HL-60 (cell line): ENCODE results near the gene CPT1C.

ENCODE experiments used
- GABPA ChIP-seq: IDR thresholded peaks from 2 replicates; pipeline ENCODE4 v1.6.1; 2012; ENCODE audit warnings: low read depth
- POLR2AphosphoS5 ChIP-seq: IDR thresholded peaks from 2 replicates; pipeline ENCODE4 v1.6.1; 2012; ENCODE audit warnings: low read depth
- SPI1 ChIP-seq: IDR thresholded peaks from 2 replicates; pipeline ENCODE4 v1.6.1; 2012; ENCODE audit warnings: low read depth, mild to moderate bottlenecking, borderline replicate concordance
- TF ChIP-seq, protein P1 (sequence below): IDR thresholded peaks from one replicate; pipeline ENCODE4 v1.5.1; 2011; ENCODE audit warnings: low read length, control low read depth, inconsistent platforms; ENCODE audit not compliant: insufficient read depth
- TF ChIP-seq, protein P2 (sequence below): IDR thresholded peaks from 2 replicates; pipeline ENCODE4 v1.6.1; 2012; ENCODE audit warnings: low read depth; ENCODE audit not compliant: insufficient replicate concordance

DNA sequence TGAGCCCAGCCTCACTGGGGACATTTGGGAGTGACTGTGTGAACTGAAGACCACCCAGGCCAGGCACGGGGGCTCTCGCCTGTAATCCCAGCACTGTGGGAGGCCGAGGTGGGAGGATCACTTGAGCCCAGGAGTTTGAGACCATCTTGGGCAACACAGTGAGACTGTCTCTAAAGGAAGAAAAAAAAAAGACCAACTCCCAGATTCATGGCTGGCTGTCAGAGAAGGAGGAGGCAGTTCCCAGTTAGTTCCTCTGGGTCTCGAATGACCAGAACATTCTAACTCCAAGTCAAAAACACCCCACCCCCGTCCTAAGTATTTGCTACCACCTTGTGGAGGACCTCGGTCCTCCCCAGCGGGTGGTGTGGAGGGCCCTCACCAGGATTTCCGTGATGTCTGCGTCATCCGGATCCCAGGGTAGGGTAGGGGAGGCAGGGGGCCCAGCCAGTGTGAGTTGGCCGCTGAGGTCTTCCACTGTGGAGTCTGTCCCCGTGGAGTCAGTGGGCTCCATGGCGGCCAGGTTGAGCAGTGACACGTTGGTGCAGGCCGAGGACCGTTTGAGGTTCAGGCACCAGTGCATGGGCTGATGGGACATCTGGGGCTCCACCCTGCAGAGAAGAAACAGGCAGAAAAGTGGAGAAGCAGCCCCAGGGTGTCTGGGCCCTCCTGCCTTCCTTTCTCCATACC lies 70.9 kb downstream of the CPT1C start:
- TF ChIP-seq, protein P1, sequence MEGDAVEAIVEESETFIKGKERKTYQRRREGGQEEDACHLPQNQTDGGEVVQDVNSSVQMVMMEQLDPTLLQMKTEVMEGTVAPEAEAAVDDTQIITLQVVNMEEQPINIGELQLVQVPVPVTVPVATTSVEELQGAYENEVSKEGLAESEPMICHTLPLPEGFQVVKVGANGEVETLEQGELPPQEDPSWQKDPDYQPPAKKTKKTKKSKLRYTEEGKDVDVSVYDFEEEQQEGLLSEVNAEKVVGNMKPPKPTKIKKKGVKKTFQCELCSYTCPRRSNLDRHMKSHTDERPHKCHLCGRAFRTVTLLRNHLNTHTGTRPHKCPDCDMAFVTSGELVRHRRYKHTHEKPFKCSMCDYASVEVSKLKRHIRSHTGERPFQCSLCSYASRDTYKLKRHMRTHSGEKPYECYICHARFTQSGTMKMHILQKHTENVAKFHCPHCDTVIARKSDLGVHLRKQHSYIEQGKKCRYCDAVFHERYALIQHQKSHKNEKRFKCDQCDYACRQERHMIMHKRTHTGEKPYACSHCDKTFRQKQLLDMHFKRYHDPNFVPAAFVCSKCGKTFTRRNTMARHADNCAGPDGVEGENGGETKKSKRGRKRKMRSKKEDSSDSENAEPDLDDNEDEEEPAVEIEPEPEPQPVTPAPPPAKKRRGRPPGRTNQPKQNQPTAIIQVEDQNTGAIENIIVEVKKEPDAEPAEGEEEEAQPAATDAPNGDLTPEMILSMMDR = no peak
- TF ChIP-seq SPI1 = no peak
- TF ChIP-seq, protein P2, sequence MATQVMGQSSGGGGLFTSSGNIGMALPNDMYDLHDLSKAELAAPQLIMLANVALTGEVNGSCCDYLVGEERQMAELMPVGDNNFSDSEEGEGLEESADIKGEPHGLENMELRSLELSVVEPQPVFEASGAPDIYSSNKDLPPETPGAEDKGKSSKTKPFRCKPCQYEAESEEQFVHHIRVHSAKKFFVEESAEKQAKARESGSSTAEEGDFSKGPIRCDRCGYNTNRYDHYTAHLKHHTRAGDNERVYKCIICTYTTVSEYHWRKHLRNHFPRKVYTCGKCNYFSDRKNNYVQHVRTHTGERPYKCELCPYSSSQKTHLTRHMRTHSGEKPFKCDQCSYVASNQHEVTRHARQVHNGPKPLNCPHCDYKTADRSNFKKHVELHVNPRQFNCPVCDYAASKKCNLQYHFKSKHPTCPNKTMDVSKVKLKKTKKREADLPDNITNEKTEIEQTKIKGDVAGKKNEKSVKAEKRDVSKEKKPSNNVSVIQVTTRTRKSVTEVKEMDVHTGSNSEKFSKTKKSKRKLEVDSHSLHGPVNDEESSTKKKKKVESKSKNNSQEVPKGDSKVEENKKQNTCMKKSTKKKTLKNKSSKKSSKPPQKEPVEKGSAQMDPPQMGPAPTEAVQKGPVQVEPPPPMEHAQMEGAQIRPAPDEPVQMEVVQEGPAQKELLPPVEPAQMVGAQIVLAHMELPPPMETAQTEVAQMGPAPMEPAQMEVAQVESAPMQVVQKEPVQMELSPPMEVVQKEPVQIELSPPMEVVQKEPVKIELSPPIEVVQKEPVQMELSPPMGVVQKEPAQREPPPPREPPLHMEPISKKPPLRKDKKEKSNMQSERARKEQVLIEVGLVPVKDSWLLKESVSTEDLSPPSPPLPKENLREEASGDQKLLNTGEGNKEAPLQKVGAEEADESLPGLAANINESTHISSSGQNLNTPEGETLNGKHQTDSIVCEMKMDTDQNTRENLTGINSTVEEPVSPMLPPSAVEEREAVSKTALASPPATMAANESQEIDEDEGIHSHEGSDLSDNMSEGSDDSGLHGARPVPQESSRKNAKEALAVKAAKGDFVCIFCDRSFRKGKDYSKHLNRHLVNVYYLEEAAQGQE = no peak
- no peak for TF ChIP-seq GABPA
- TF ChIP-seq POLR2AphosphoS5 = no peak
